H1 (cell line): ENCODE measurements around the gene FGFBP2. TPM values are rescaled to one million over a fixed set of nuclear protein-coding genes. Genes with fewer than 3 reads are reported as not detected.

Experiments used
- CTCF ChIA-PET: fragments of 300-600 bp; sonication (Branson Sonifier 250); formaldehyde crosslinking; loops from one replicate; lab custom pipeline; 2021; ENCODE audit not compliant: partially characterized antibody; lab: Charles Lee
- POLR2A ChIA-PET: fragments of 300-600 bp; sonication (Branson Sonifier 250); formaldehyde crosslinking; loops from one replicate; lab custom pipeline; 2021; ENCODE audit warnings: inconsistent platforms; ENCODE audit not compliant: partially characterized antibody; lab: Charles Lee
- DNase-seq, 2 experiments: peaks; one replicate each; pipeline versions ENCODE4 v3.0.0 to v3.0.0-alpha.2; 2010 to 2022; ENCODE audit warnings: low spot score in 2 of 2, low read depth in 1 of 2, mixed read lengths in 1 of 2
- FAIRE-seq: peaks from 2 replicates; lab custom pipeline; 2011; peaks lifted over from hg19 to GRCh38; lab: Jason Lieb, UNC
- H2AFZ ChIP-seq: 2 replicates; pipeline ENCODE4 v1.8.1; 2012; ENCODE audit warnings: low read length, inconsistent platforms
- H2AK5ac ChIP-seq: 2 replicates; pipeline ENCODE4 v1.6.1; 2013; ENCODE audit warnings: low read depth, low read length
- H2BK120ac ChIP-seq: replicated peaks from 2 replicates; pipeline ENCODE3; 2013; ENCODE audit warnings: low read depth, low read length, inconsistent platforms
- H2BK12ac ChIP-seq: 2 replicates; pipeline ENCODE4 v1.6.1; 2013; ENCODE audit warnings: low read depth, low read length
- H2BK15ac ChIP-seq: 2 replicates; pipeline ENCODE4 v1.6.1; 2013; ENCODE audit warnings: low read length
- H2BK20ac ChIP-seq: 2 replicates; pipeline ENCODE4 v1.6.1; 2013; ENCODE audit warnings: low read length
- H2BK5ac ChIP-seq: 2 replicates; pipeline ENCODE4 v1.6.1; 2013; ENCODE audit warnings: low read depth, low read length
- H3K14ac ChIP-seq: 2 replicates; pipeline ENCODE4 v1.6.1; 2013; ENCODE audit warnings: inconsistent platforms; ENCODE audit not compliant: insufficient read length
- H3K18ac ChIP-seq: 2 replicates; pipeline ENCODE4 v1.6.1; 2013; ENCODE audit warnings: low read length; ENCODE audit errors: extremely low read depth
- H3K23ac ChIP-seq: 2 replicates; pipeline ENCODE4 v1.6.1; 2013; ENCODE audit warnings: inconsistent platforms; ENCODE audit not compliant: insufficient read length
- H3K23me2 ChIP-seq: 2 replicates; pipeline ENCODE4 v1.6.1; 2013; ENCODE audit warnings: low read depth, low read length
- H3K27ac ChIP-seq: 2 replicates; pipeline ENCODE4 v1.6.1; 2011; ENCODE audit warnings: low read depth, low read length, inconsistent platforms
- H3K27me3 ChIP-seq, 4 experiments: replicated peaks in 1 of 4; 1 replicate in 1 of 4; 2 replicates in 3 of 4; pipeline versions ENCODE4 v1.6.1 to v1.8.1; 2011 to 2013; ENCODE audit warnings: low read length in 3 of 4, mild to moderate bottlenecking in 3 of 4, inconsistent platforms in 2 of 4, mixed read lengths in 2 of 4, moderate library complexity in 1 of 4; ENCODE audit not compliant: control insufficient read depth in 3 of 4, insufficient read depth in 3 of 4; ENCODE audit errors: extremely low read depth in 1 of 4
- H3K36me3 ChIP-seq, 4 experiments: 2 replicates each; pipeline versions ENCODE4 v1.6.1 to v1.8.1; 2011 to 2013; ENCODE audit warnings: mild to moderate bottlenecking in 4 of 4, low read length in 3 of 4, moderate library complexity in 2 of 4, control low read depth in 1 of 4, inconsistent platforms in 1 of 4; ENCODE audit not compliant: insufficient read depth in 4 of 4, control insufficient read depth in 2 of 4
- H3K4ac ChIP-seq: replicated peaks from 2 replicates; pipeline ENCODE3; 2013; ENCODE audit warnings: low read length, low read depth, mixed read lengths, inconsistent platforms; ENCODE audit not compliant: insufficient read length
- H3K4me1 ChIP-seq, 4 experiments: replicated peaks in 1 of 4; 1 replicate in 1 of 4; 2 replicates in 3 of 4; pipeline versions ENCODE4 v1.6.1 to v1.8.1; 2011 to 2013; ENCODE audit warnings: low read length in 3 of 4, inconsistent platforms in 2 of 4, mixed read lengths in 1 of 4; ENCODE audit not compliant: insufficient read depth in 4 of 4, control insufficient read depth in 3 of 4
- H3K4me2 ChIP-seq, 2 experiments: 2 replicates each; pipeline versions ENCODE4 v1.6.1 to v1.8.1; 2011 to 2013; ENCODE audit warnings: low read depth in 2 of 2, low read length in 2 of 2, control low read depth in 1 of 2, inconsistent platforms in 1 of 2, mild to moderate bottlenecking in 1 of 2; ENCODE audit not compliant: insufficient read depth in 1 of 2
- H3K4me3 ChIP-seq, 4 experiments: fragments of 200-600, 300-600 bp in 1 of 4; sonication (generic), shearing (Covaris generic), sonication (Bioruptor Twin) in 1 of 4; 2 replicates each; pipeline versions ENCODE4 v1.5.1 to v1.8.1; 2011 to 2016; ENCODE audit warnings: low read length in 4 of 4, low read depth in 3 of 4, control low read depth in 2 of 4, inconsistent platforms in 2 of 4, mild to moderate bottlenecking in 2 of 4, mixed read lengths in 1 of 4, moderate library complexity in 1 of 4; ENCODE audit not compliant: insufficient read depth in 2 of 4; ENCODE audit errors: extremely low read depth in 1 of 4
- H3K56ac ChIP-seq: replicated peaks from 2 replicates; pipeline ENCODE3; 2013; ENCODE audit warnings: low read depth, mild to moderate bottlenecking, mixed read lengths, low read length, inconsistent platforms; ENCODE audit not compliant: insufficient read length
- H3K79me1 ChIP-seq: 2 replicates; pipeline ENCODE4 v1.6.1; 2013; ENCODE audit warnings: low read depth, low read length, control low read depth
- H3K79me2 ChIP-seq, 2 experiments: 2 replicates each; pipeline versions ENCODE4 v1.6.1 to v1.8.1; 2012 to 2013; ENCODE audit warnings: low read length in 2 of 2, mild to moderate bottlenecking in 2 of 2, inconsistent platforms in 1 of 2; ENCODE audit not compliant: insufficient read depth in 2 of 2, control insufficient read depth in 1 of 2
- H3K9ac ChIP-seq, 4 experiments: replicated peaks in 1 of 4; 1 replicate in 1 of 4; 2 replicates in 3 of 4; pipeline versions ENCODE4 v1.6.1 to v1.8.1; 2011 to 2013; ENCODE audit warnings: low read depth in 3 of 4, low read length in 3 of 4, control low read depth in 2 of 4, mild to moderate bottlenecking in 2 of 4, moderate library complexity in 2 of 4, inconsistent platforms in 1 of 4; ENCODE audit errors: extremely low read depth in 1 of 4
- H3K9me3 ChIP-seq, 2 experiments: 2 replicates each; pipeline versions ENCODE4 v1.6.1 to v1.8.1; 2012 to 2013; ENCODE audit warnings: mild to moderate bottlenecking in 2 of 2, moderate library complexity in 2 of 2, control low read depth in 1 of 2, inconsistent platforms in 1 of 2, low read depth in 1 of 2, low read length in 1 of 2, mixed read lengths in 1 of 2; ENCODE audit not compliant: insufficient read depth in 2 of 2
- H4K20me1 ChIP-seq, 2 experiments: replicated peaks in 1 of 2; 2 replicates each; pipeline versions ENCODE3 to v1.8.1; 2011 to 2013; ENCODE audit warnings: inconsistent platforms in 2 of 2, low read length in 2 of 2, mild to moderate bottlenecking in 1 of 2; ENCODE audit not compliant: insufficient read depth in 2 of 2, control insufficient read depth in 1 of 2
- H4K5ac ChIP-seq: 2 replicates; pipeline ENCODE4 v1.6.1; 2013; ENCODE audit warnings: low read length, low read depth, mixed read lengths, inconsistent platforms; ENCODE audit not compliant: insufficient read length
- H4K8ac ChIP-seq: 2 replicates; pipeline ENCODE4 v1.8.0; 2013; ENCODE audit warnings: mild to moderate bottlenecking, moderate library complexity, low read length, inconsistent platforms; ENCODE audit not compliant: insufficient read depth; ENCODE audit errors: extremely low read depth
- H4K91ac ChIP-seq: replicated peaks from 2 replicates; pipeline ENCODE3; 2013; ENCODE audit warnings: low read length, mixed read lengths, inconsistent platforms; ENCODE audit not compliant: insufficient read length
- ATF2 ChIP-seq: IDR thresholded peaks from 2 replicates; pipeline ENCODE4 v1.6.1; 2012; ENCODE audit warnings: low read length, inconsistent platforms
- ATF3 ChIP-seq: IDR thresholded peaks from 2 replicates; pipeline ENCODE4 v1.6.1; 2011; ENCODE audit warnings: low read depth, mild to moderate bottlenecking, low read length; ENCODE audit not compliant: insufficient read depth
- CBX8 ChIP-seq: fragments of 300-800, 300-1000 bp; sonication (generic); IDR thresholded peaks from 2 replicates; pipeline ENCODE4 v1.7.1; 2016; ENCODE audit warnings: low read depth, low read length, borderline replicate concordance
- CEBPB ChIP-seq: IDR thresholded peaks from 2 replicates; pipeline ENCODE4 v1.6.1; 2012; ENCODE audit warnings: low read depth, low read length
- E2F6 ChIP-seq: IDR thresholded peaks from 2 replicates; pipeline ENCODE4 v1.6.1; 2012; ENCODE audit warnings: inconsistent platforms
- EGR1 ChIP-seq: IDR thresholded peaks from 2 replicates; pipeline ENCODE4 v1.6.1; 2011; ENCODE audit warnings: low read depth, low read length, borderline replicate concordance
- FOSL1 ChIP-seq: IDR thresholded peaks from 2 replicates; pipeline ENCODE4 v1.6.1; 2011; ENCODE audit warnings: mild to moderate bottlenecking, low read depth, low read length, moderate library complexity; ENCODE audit not compliant: insufficient read depth
- MAX ChIP-seq: IDR thresholded peaks from 2 replicates; pipeline ENCODE4 v1.6.1; 2012; ENCODE audit warnings: inconsistent platforms
- SIN3A ChIP-seq, 2 experiments: IDR thresholded peaks in 1 of 2; conservative IDR thresholded peaks in 1 of 2; 2 replicates each; pipeline ENCODE4 v1.6.1; 2011 to 2012; ENCODE audit warnings: low read length in 2 of 2, improper control_type of control experiment in 1 of 2, low read depth in 1 of 2, mild to moderate bottlenecking in 1 of 2
- SP4 ChIP-seq: IDR thresholded peaks from 2 replicates; pipeline ENCODE4 v1.6.1; 2012; ENCODE audit warnings: low read length, inconsistent platforms
- SRF ChIP-seq: IDR thresholded peaks from 2 replicates; pipeline ENCODE4 v1.6.1; 2011; ENCODE audit warnings: mild to moderate bottlenecking, low read depth, low read length, moderate library complexity
- WGBS, 2 experiments: shearing (Covaris generic) in 1 of 2; methylation state at CpG; one replicate each; pipeline versions ENCODE4 v1.1.6 to v1.1.7; 2013 to 2015; ENCODE audit warnings: low lambda C conversion rate in 2 of 2, mixed read lengths in 2 of 2, inconsistent platforms in 1 of 2, low coverage in 1 of 2, missing lambda C conversion rate in 1 of 2; ENCODE audit not compliant: insufficient replicate concordance in 2 of 2, insufficient coverage in 1 of 2, insufficient read length in 1 of 2; ENCODE audit errors: extremely low coverage in 1 of 2, missing lambda C conversion rate in 1 of 2; 5-methylcytosine and 5-hydroxymethylcytosine counted together
- polyA plus RNA-seq, 7 experiments: library from polyadenylated mRNA; depleted of rRNA in 3 of 7; stranded (reverse) in 5 of 7; unstranded in 2 of 7; fragments of >200 nt in 5 of 7; fragments of 200-250 nt in 2 of 7; gene quantifications; 1 replicate in 5 of 7; 2 replicates in 1 of 7; 4 replicates in 1 of 7; pipeline versions ENCODE4 v1.2.1 to v1.2.3, GENCODE V29; 2011 to 2013; ENCODE audit warnings: missing spikeins in 2 of 7, mixed read lengths in 2 of 7
- total RNA-seq: library from RNA; stranded (reverse); fragmentation: NEBNext Ultra II Directional; extraction: Animal tissue kit (Norgen Biotek cat#: 25700); gene quantifications from 2 replicates; pipeline ENCODE4 v1.2.1, GENCODE V29; 2021

The FGFBP2 gene
- total and polyA plus RNA-seq, 2 of the 8 experiments (the other 6 are each of a cell fraction or from before 2014, with no cell fraction given): 0.15 TPM; not detected in 1

DNA sequence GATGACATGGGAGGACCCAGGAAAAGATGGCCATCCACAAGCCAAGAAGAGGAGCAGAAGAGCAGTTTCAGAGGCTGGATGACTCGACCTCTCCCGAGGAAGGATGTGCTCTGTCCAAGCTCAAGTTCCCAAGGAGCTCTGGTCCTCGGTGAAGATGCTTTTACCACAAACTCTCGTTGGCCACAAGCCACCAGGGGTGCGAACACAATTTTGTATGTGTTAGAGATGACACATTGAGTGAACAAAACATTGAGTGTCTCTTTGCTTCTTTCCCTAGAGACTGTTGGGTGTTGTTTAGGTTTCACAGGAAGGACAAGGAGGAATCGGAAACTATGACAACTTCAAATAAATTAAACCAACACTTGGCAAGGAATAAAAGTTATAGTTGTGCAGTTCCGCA lies 50.7 kb downstream of the FGFBP2 start:
- no peaks in the 10 kb centered on the region for H3K4me1 ChIP-seq
- H3K14ac ChIP-seq: no peak overlapping the region
- H3K4ac ChIP-seq: no peak overlapping the region
- no peak overlapping the region for H3K56ac ChIP-seq
- no peak overlapping the region for H4K91ac ChIP-seq
- FAIRE-seq: no peak
- no peaks in the 10 kb centered on the region for H3K79me2 ChIP-seq
- H4K20me1 ChIP-seq: no peaks in the 10 kb centered on the region
- POLR2A ChIA-PET: no interaction called here
- no peak overlapping the region for H4K5ac ChIP-seq
- no peak overlapping the region for H4K8ac ChIP-seq
- H2BK120ac ChIP-seq: no peak overlapping the region
- no peaks in the 10 kb centered on the region for H3K23me2 ChIP-seq
- 87% methylated on average over 7 of the region's 7 CpGs; no CpG with 5 or more reads in 1 of the 2 experiments for WGBS, 2 experiments
- no peak overlapping the region for H2AFZ ChIP-seq
- peaks cover 0 to 6% of the 10 kb centered on the region in 2 experiments; a peak in 1 of 4 replicates for H3K9me3 ChIP-seq
- H3K27ac ChIP-seq: no peak overlapping the region
- H2BK12ac ChIP-seq: no peak overlapping the region
- no peak for DNase-seq
- no peak overlapping the region for H3K23ac ChIP-seq
- H3K4me3 ChIP-seq: no peak overlapping the region
- CTCF ChIA-PET: interaction anchor here (1.4 to 4.6 kb wide), 2 partner anchors 29 to 107 kb away, joined by 5 to 15 read pairs; no protein-coding TSS in a partner anchor
- H3K18ac ChIP-seq: no peak overlapping the region
- no peak overlapping the region for H3K9ac ChIP-seq
- no peak overlapping the region for H2BK15ac ChIP-seq
- no peak overlapping the region for H3K4me2 ChIP-seq
- no peak overlapping the region for H2BK20ac ChIP-seq
- H3K27me3 ChIP-seq: no peaks in the 10 kb centered on the region; a peak in 1 of 7 replicates
- H2BK5ac ChIP-seq: no peak overlapping the region
- H2AK5ac ChIP-seq: no peak overlapping the region
- no peaks in the 10 kb centered on the region for H3K79me1 ChIP-seq
- no peaks in the 10 kb centered on the region for H3K36me3 ChIP-seq
- TF ChIP-seq CBX8 (no peak), MAX (no peak), FOSL1 (no peak), SRF (no peak), SIN3A (conservative IDR thresholded peaks at IDR 0.05 in 1 of 2, IDR thresholded peaks at IDR 0.05 in 1 of 2; ENCODE audit: low read depth in 1 of 2, low read length in 2 of 2) (no peak), CEBPB (no peak), E2F6 (no peak), EGR1 (no peak), ATF2 (no peak), SP4 (no peak), ATF3 (no peak)
